Measurements from ENCODE around the gene ALPI.
"Not testable (repeated sequence)": the region's sequence is repeated elsewhere in the genome, so short reads cannot be mapped to it uniquely, and the experiment has no call there.

ALPI gene

DNA sequence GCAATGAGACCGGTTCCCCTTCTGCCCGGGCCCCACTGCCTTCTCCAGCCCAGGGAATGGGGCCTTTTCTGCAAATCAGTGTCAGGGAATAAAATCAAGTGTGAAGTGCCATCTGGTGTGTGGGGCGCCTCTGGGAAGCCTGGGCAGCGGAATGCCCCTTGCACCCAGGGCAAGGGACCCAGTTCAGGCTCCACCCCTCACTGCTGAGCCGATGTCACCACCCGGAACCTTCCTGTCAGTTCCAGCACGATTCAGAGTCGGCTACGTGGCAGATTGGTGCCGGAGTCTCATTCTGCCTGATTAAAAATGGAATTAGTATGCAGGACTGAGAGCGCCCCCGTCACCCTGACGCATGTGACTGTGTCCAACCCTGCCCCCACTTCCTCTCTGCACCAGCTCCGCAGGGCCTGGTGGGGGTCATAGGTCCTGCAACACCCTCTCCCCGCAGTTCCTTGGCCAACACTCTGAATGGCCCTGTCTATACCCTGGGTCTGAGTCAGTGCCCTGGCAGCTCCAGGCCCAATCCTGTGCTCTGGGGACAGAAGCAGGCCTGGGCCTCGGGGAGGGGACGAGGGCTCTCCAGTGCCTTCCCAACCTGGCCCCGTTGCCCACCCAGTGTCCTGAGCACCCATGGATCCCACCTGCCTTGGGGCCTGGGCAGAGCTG is 8.2 kb upstream of the ALPI start:
- Histone ChIP-seq H3K9ac (no peak overlapping the region), H3K36me3 (no peaks in the 10 kb centered on the region), H3K4me2 (no peak overlapping the region), H3K4me1 (peaks cover 16% of the 10 kb centered on the region), H3K27ac (no peak overlapping the region), H3K27me3 (no peaks in the 10 kb centered on the region), H3K4me3 (no peak overlapping the region), H3K9me3 (no peaks in the 10 kb centered on the region), H4K20me1 (no peaks in the 10 kb centered on the region)
- no peak for TF ChIP-seq Cebpa-rat (IDR thresholded peaks at IDR 0.05)

DNA sequence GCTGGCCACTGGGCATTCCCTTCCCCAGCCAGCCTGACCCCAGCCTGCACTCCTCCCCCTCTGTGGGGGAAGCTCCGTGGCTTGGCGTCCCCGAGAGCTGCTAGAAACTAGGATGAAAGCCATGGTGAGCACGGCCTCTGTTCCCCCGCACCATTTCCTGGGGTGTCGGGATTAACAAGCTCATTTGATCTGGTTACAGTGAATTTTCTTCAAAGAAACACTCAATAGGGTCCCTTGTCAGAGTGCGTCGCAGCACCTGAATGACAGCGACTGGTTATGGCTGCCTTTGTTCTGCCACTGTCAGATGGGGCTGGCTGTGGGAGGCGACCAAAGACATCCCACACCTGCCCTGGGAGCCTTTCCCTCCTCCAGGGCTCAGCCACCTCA is 7.7 kb upstream of the ALPI start:
- Histone ChIP-seq H3K4me3 (no peak overlapping the region), H3K27me3 (no peaks in the 10 kb centered on the region), H3K9ac (no peak overlapping the region), H3K9me3 (no peaks in the 10 kb centered on the region), H3K27ac (no peak overlapping the region), H3K4me1 (peaks cover 16% of the 10 kb centered on the region), H4K20me1 (no peaks in the 10 kb centered on the region), H3K4me2 (no peak overlapping the region), H3K36me3 (no peaks in the 10 kb centered on the region)
- TF ChIP-seq Cebpa-rat (IDR thresholded peaks at IDR 0.05): no peak

DNA sequence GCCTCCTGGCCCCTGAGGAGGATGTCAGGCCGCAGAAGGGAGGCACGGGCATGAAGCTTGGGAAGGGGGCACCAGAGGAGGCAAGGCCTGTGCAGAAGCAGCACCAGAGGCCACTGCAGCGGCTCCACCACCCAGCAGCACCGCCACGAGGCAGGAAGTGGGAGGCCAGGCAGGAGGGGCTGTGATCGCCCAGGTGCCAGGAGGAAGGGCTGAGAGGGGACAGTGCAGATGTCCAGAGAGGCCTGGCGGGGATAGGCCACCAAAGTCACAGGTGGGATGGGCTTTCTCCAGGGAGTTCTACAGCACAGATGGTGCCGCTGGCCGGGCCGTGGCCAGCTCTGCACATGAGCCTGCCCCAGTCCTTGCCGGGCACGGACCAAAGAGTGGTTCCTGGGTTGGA is 6.0 kb upstream of the ALPI start:
- Histone ChIP-seq H3K9ac (no peak overlapping the region), H3K27me3 (no peaks in the 10 kb centered on the region), H3K9me3 (no peaks in the 10 kb centered on the region), H3K4me2 (peak overlapping the region; percentile 12; the same call in 1 of the 2 replicates), H3K36me3 (no peaks in the 10 kb centered on the region), H4K20me1 (no peaks in the 10 kb centered on the region), H3K4me1 (peaks cover 5% of the 10 kb centered on the region; the same call in 1 of the 2 replicates), H3K4me3 (no peak overlapping the region), H3K27ac (no peak overlapping the region)
- no peak for TF ChIP-seq Cebpa-rat (IDR thresholded peaks at IDR 0.05)

DNA sequence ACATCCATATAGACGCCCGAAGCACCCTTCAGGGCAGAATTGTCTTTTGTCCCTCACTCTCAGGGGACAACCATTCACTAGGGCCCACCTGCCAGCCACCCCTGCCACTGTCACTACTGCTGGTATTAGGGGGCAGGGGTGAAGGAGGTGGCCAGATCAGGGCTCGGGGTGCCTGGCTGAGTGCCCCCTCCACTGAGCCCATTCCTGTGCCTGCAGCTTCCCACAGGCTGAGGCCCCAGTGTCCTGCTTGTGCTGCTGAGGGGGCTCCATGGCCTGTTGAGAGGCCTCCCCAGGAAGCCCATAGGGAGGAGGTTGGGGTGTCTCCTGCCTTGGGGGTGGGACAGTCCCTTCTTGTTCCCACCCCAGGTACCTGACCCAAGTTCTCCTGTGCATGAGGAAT is 4.3 kb upstream of the ALPI start:
- not testable (repeated sequence) for H3K36me3 ChIP-seq, H3K4me1 ChIP-seq, H3K27me3 ChIP-seq, H3K9ac ChIP-seq, H4K20me1 ChIP-seq, H3K9me3 ChIP-seq, H3K4me2 ChIP-seq, H3K4me3 ChIP-seq, H3K27ac ChIP-seq

DNA sequence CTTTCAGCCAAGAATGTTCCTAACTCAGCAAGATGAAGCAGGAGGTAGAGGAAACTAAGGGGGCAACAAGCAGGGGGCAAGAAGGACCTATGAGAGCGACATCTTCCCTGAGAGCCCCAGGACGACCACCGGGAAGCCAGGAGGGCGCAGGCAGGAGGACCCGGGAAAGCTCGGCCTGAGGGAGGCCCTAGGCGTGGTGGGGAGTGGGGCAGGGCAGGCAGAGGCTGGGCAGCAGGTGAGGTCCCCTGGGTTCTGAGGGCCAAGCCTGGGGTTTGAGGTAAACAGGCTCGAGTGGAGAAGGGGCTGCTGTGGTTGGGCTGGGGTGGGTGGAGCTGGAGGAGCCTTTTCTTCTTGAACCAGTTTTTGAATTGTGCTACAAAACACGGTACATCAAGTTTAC is 1.3 kb upstream of the ALPI start:
- no peak overlapping the region for H3K27ac ChIP-seq
- TF ChIP-seq Cebpa-rat (IDR thresholded peaks at IDR 0.05): no peak
- H4K20me1 ChIP-seq: no peaks in the 10 kb centered on the region
- no peaks in the 10 kb centered on the region for H3K36me3 ChIP-seq
- H3K4me2 ChIP-seq: no peak overlapping the region
- no peaks in the 10 kb centered on the region for H3K9me3 ChIP-seq
- no peaks in the 10 kb centered on the region for H3K27me3 ChIP-seq
- H3K4me1 ChIP-seq: peaks cover 5% of the 10 kb centered on the region; the same call in 1 of the 2 replicates
- no peak overlapping the region for H3K4me3 ChIP-seq
- no peak overlapping the region for H3K9ac ChIP-seq

DNA sequence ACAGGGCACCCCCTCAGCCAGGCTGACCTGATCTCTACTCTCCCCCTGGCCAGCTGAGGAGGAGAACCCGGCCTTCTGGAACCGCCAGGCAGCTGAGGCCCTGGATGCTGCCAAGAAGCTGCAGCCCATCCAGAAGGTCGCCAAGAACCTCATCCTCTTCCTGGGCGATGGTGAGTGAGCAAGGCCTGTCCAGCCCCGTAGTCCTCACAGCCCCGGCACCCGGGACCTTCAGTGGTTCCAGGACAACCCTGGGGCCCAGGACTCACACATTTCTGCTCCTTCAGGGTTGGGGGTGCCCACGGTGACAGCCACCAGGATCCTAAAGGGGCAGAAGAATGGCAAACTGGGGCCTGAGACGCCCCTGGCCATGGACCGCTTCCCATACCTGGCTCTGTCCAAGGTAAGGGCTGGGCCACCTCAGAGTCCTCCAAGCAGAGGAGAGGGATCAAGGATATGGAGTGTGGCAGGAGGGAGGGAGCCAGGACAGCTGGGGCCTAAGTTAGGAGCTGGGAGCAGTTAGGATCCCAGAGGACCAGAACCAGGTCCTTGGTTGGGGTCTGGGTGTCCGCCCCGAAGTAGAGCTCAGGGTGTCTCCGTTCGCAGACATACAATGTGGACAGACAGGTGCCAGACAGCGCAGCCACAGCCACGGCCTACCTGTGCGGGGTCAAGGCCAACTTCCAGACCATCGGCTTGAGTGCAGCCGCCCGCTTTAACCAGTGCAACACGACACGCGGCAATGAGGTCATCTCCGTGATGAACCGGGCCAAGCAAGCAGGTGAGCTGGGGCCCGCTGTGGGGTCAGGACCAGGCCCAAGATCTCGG is 555 bp downstream of the ALPI start:
- no peak overlapping the region for H3K4me3 ChIP-seq
- no peak overlapping the region for H3K27ac ChIP-seq
- no peaks in the 10 kb centered on the region for H3K4me1 ChIP-seq
- no peaks in the 10 kb centered on the region for H3K27me3 ChIP-seq
- H3K4me2 ChIP-seq: no peak overlapping the region
- no peaks in the 10 kb centered on the region for H4K20me1 ChIP-seq
- no peaks in the 10 kb centered on the region for H3K36me3 ChIP-seq
- H3K9me3 ChIP-seq: no peaks in the 10 kb centered on the region
- TF ChIP-seq Cebpa-rat (IDR thresholded peaks at IDR 0.05): no peak
- H3K9ac ChIP-seq: no peak overlapping the region

DNA sequence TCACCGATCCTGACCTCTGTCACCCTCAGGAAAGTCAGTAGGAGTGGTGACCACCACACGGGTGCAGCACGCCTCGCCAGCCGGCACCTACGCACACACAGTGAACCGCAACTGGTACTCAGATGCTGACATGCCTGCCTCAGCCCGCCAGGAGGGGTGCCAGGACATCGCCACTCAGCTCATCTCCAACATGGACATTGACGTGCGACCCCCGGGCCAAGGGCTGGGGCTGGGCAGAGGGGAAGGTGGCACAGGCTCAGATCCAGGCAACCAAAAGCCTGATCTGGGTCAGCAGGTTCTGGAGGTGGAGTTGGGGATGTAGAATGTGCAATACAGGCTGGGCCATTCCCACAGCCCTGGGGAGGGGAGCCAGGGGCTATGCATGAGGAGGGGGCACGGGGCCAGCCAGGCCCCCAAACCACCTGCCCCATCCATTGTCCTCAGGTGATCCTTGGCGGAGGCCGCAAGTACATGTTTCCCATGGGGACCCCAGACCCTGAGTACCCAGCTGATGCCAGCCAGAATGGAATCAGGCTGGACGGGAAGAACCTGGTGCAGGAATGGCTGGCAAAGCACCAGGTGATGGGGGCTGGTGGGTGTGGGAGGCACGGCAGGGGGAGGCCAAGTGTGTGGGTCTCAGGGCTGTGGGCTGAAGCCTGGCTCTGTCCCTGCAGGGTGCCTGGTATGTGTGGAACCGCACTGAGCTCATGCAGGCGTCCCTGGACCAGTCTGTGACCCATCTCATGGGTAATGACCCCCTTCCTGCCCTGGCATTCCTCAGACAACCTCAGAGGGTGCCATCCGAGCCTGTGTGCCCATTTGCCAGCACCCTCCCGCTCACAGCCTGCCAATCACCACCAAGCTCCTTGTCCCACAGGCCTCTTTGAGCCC is 1.4 kb downstream of the ALPI start:
- Histone ChIP-seq H3K27ac (no peak overlapping the region), H3K27me3 (no peaks in the 10 kb centered on the region)
- no peak for TF ChIP-seq Cebpa-rat (IDR thresholded peaks at IDR 0.05)

DNA sequence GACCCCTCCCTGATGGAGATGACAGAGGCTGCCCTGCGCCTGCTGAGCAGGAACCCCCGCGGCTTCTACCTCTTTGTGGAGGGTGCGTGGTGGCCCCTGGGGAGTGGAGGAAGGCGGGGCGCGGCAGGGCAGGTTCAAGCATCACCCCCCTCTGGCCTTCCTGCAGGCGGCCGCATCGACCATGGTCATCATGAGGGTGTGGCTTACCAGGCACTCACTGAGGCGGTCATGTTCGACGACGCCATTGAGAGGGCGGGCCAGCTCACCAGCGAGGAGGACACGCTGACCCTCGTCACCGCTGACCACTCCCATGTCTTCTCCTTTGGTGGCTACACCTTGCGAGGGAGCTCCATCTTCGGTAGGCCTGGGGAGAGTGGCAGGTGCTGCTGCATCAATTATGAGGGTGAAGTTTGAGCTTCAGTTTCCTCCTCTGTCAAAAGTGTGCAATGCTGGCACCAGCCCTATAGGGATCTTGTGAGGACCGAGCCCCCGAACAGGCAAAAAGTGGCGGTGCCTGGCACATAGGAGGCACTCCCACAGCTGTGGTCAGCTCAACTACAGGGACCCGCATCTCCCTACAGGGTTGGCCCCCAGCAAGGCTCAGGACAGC is 2.2 kb downstream of the ALPI start:
- TF ChIP-seq Cebpa-rat (IDR thresholded peaks at IDR 0.05): no peak
- no peak overlapping the region for H3K4me2 ChIP-seq
- no peaks in the 10 kb centered on the region for H3K27me3 ChIP-seq
- no peak overlapping the region for H3K27ac ChIP-seq
- no peak overlapping the region for H3K9ac ChIP-seq
- H3K4me1 ChIP-seq: no peaks in the 10 kb centered on the region
- H4K20me1 ChIP-seq: no peaks in the 10 kb centered on the region
- no peaks in the 10 kb centered on the region for H3K9me3 ChIP-seq
- no peak overlapping the region for H3K4me3 ChIP-seq
- no peaks in the 10 kb centered on the region for H3K36me3 ChIP-seq

More for the DNA sequence above, 1.4 kb downstream of the ALPI start:
- H3K4me3 ChIP-seq: no peak overlapping the region
- H4K20me1 ChIP-seq: no peaks in the 10 kb centered on the region
- no peak overlapping the region for H3K4me2 ChIP-seq
- no peaks in the 10 kb centered on the region for H3K36me3 ChIP-seq
- H3K4me1 ChIP-seq: no peaks in the 10 kb centered on the region
- H3K9me3 ChIP-seq: no peaks in the 10 kb centered on the region
- H3K9ac ChIP-seq: no peak overlapping the region

DNA sequence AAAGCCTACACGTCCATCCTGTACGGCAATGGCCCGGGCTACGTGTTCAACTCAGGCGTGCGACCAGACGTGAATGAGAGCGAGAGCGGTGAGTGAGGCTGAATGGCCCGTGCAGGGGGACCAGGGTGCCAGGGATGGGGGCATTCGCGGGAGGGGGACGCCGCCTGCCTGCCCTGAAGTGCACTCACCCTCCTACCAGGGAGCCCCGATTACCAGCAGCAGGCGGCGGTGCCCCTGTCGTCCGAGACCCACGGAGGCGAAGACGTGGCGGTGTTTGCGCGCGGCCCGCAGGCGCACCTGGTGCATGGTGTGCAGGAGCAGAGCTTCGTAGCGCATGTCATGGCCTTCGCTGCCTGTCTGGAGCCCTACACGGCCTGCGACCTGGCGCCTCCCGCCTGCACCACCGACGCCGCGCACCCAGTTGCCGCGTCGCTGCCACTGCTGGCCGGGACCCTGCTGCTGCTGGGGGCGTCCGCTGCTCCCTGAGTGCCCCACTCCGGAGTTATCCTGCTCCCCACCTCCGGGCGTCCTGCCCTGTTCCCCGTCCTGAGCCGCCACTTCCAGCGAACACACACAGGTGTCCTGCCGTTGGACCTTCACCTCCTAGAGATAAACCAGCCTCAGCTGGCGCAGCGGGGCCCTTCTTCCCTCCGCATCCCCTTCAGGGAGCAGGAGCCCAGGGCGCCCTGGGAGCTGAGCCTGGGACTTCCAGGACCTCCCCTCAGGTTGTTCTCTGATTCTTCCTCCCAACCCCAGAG is 2.9 kb downstream of the ALPI start:
- no peaks in the 10 kb centered on the region for H3K9me3 ChIP-seq
- H3K27me3 ChIP-seq: no peaks in the 10 kb centered on the region
- no peak for TF ChIP-seq Cebpa-rat (IDR thresholded peaks at IDR 0.05)
- no peaks in the 10 kb centered on the region for H3K36me3 ChIP-seq
- H3K27ac ChIP-seq: no peak overlapping the region
- H3K9ac ChIP-seq: no peak overlapping the region
- H3K4me3 ChIP-seq: no peak overlapping the region
- no peaks in the 10 kb centered on the region for H4K20me1 ChIP-seq
- H3K4me2 ChIP-seq: no peak overlapping the region
- no peaks in the 10 kb centered on the region for H3K4me1 ChIP-seq
